Skin of body (tissue), 2 donors: ENCODE measurements around the gene EIF4E2. TPM values are rescaled to one million over a fixed set of nuclear protein-coding genes. Genes with fewer than 3 reads are reported as not detected.

Experiments
- DNase-seq: peaks from one replicate; lab custom pipeline; 2025; lab: John Stamatoyannopoulos, UW
- total RNA-seq: library from RNA; depleted of rRNA; stranded (reverse); fragments of >200 nt; gene quantifications from one replicate; pipeline ENCODE4 v1.2.3, GENCODE V29; 2014

The EIF4E2 gene
- 50.6 TPM for total RNA-seq

GRCh38 chr2:232550354-232551249, at the start of gene EIF4E2, which contains the start of gene TIGD1:
Gene EIF4E2, plus strand, starts transcription at chr2:232550689. Its CDS starts 36 bp downstream, at chr2:232550725.
Gene TIGD1, minus strand, starts transcription at chr2:232550557. Its CDS starts 675 bp downstream, at chr2:232549882.
- peak; percentile 92 for DNase-seq

DNA sequence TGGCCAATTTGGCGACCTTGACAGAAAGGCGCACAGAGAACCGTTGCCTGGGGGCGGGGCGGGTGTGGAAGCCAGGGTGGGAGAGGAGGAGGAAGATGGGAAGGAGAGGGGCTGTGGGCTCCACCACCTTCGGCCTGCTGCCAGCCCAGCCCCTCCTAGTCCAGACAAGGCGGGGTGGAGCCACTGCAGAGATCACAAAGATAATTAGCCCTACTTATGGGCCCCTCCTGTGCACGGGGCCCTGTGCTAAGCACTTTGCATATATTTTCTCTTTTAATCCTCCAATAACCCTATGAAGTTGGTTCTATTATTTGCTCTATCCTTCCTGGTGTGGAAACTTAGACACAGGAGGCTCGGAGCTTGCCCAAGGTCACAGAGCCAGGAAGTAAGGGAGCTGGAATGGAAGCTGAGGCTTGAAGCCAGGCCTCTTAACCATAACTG, 49.1 kb upstream of the EIF4E2 start:
- no peak for DNase-seq

DNA sequence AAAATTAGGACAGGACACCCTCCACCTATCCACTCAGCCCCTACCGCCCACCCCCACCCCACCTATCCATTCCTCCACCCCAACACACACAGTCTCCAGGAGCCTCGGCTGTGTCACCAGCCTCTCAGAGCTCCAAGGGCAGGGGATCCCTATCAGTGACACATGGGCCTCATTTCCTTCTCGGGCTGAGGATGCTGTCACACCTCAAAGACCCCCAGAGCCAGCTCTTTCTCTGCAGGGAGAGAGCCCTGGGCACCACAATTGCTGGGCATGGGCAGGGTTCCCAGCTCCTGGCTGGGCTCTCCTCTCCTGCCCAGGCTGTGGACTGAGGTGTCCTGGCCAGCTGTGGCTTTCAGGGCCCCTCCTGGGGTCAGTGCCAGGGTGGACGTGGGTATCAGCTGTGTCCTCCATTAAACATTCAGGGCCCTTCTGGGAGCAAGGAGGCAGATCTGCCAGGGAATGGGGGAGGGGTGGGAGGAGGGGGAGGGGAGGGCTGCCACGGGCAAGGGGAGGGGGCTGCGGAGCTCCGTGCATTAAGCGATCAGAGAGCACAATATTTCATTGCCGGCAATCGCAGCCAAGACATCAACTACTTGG, 48.6 kb upstream of the EIF4E2 start:
- DNase-seq, result no peak

DNA sequence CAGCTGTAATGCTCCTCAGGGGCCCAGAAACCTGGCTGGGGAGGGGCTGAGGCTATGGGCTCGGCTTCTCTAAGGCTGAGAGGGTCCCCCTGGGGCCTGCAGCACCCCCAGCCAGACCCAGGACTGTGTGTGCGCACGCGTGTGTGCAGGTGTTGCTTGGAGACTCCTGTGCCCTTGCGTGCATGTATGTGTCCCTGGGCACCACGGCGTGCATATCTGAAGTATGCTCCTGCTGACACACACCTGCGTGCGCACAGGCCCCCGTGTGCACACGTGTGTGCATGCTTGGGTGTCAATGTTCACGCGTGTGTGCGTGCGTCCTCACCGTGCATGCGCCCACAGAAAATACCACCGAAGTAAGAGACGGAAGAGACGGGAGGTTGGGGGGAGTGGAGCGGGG, 48.0 kb upstream of the EIF4E2 start:
- DNase-seq, result no peak

- no peak for DNase-seq
These were observed 47.3 kb upstream of the EIF4E2 start for GRCh38 chr2:232502911-232503808.

- no peak for DNase-seq
These were observed 46.6 kb upstream of the EIF4E2 start for GRCh38 chr2:232503809-232504323.

GRCh38 chr2:232504438-232504837, 46.1 kb upstream of the EIF4E2 start:
- DNase-seq, result no peak

- no peak for DNase-seq
These were observed 44.6 kb upstream of the EIF4E2 start for GRCh38 chr2:232505856-232506255.

DNA sequence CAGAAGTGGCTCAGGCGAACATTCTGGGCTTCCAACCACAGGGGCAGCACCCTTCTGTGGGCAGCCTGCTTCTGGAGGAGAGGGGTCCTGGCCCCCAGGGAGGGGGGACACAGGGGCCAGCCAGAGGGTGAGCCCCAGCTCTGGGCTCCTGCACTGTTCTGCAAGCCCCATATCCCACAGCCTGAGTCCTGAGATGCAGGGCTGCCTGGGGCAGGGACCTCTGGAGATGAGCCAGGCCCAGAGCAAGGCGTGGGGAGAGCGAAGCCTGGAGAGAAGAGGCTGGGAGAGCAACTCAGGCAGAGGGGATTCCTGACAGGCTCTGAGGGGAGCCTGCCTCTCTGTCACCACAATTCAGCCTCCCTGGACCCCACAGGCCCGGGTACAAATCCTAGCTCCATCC, 43.8 kb upstream of the EIF4E2 start:
- no peak for DNase-seq

DNA sequence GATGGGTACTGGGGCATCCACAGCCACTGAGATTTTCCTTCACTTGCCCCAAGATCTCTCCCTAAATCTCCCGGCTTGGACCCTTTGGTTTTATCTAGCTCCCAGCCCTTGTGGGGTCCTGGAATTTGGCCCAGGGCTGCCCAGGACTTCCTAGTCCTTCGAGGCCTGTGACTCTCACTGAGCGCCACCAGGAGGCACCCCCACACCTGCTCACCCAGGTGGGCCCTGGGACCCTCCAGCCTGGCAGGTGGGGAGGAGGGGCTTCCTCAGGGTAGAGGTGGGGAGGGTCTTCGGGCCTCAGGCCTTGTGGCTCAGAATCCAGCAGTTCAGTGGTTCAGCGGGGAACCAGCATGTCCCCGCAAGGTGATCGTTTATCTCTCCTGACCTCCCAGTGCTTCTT, 42.2 kb upstream of the EIF4E2 start:
- DNase-seq, result no peak

DNA sequence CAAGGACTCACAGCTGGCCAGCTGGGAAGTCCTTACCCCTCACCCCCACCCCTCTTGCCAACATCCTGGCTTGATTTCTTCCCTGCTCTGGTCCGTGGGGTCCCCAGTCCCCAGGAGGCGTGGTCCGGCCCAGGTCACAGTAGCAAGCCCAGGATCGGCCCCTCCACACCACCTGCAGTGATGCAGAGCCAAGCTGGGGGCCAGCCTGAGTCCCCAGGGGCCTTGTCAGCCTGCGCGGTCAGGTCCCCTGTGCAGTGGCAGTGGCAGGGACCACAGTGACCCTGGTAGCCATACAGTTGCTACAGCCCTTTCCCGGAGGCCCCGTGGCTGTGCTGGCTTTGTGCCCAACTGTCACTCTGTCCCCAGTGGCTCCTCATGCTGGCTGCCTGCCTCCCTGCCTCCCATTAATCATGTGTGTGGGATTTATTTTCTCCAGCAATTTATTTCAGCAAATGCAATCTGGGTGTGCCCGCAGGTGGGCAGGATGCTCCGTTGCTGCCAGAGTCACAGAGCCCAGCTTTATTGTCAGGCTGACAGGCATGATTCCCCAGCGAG, 39.1 kb upstream of the EIF4E2 start:
- no peak for DNase-seq

DNA sequence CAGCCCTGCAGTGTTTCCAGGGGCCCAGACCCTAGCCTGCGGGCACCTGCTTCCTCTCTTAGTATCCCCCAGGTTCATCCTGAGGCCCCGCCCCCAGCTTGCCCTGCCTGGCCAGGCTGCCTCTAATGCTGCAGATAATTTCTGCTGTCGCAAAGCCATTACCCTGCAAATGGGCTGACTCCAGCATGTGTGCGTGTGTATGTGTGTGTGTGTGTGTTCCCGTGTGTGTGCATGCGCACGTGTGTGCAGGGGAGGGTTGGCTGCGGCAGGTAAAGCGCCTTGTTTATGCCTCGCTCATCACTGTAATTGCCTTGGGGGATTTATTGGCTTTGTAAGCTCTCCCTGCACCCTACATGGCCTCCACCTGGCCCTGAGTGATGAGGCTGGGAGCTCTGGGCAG, 37.9 kb upstream of the EIF4E2 start:
- DNase-seq, result no peak

DNA sequence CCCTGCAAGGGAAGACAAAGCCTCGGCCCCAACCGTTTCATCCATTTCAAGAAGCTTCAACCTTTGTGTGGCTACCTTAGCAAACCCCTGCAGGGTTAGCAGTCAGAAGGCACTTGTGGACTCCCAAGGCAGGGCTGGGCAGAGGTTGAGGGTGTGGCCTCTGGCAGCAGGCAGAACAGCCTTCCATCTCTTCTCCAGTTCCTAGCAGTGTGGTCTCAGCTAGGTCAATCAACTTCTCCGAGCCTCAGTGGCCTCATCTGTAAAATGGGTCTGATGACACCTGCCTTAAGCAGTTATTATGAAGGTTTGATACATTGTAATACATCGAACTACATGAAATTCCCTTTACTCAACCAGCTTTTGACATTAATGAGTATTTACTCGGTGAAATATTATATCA, 37.1 kb upstream of the EIF4E2 start:
- DNase-seq, result no peak

DNA sequence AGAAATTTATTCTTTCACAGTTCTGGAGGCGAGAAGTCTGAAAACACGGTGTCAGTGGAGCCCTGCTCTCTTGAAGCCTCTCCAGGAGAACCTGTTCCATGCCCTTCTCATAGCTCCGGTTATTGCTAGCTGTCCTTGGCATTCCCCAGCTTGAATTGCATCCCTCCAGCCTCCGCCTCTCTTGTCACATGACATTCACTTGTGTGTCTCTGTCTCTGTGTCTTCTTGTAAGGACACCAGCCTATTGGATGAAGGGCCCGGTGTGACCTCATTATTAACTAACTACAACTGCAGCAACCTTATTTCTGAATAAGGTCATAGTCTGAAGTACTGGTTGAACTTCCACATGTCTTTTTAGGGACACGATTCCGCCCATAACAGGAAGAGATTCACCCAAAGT, 34.9 kb upstream of the EIF4E2 start:
- DNase-seq, result no peak

- DNase-seq, result no peak
These were observed 33.9 kb upstream of the EIF4E2 start for GRCh38 chr2:232516551-232516950.

DNA sequence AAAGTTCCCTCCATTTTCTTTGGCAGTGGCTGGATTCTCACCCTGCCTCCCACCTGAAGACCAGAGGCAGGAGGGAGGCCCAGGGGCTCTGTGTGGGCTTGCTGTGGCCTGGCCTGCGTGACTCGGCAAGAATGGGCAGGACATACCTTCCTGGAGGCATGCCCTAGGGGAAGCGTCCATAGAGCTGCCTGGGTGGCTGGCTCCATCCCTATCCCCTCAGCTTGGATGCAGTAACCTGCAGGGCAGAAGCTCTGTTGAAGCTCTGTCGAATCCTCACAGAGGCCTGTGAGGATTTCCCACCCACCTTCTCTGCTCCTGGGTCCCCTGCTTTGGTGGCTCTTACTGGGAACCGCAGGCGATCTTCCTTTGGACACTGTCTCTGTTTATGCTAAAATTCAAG, 31.6 kb upstream of the EIF4E2 start:
- DNase-seq, result no peak

DNA sequence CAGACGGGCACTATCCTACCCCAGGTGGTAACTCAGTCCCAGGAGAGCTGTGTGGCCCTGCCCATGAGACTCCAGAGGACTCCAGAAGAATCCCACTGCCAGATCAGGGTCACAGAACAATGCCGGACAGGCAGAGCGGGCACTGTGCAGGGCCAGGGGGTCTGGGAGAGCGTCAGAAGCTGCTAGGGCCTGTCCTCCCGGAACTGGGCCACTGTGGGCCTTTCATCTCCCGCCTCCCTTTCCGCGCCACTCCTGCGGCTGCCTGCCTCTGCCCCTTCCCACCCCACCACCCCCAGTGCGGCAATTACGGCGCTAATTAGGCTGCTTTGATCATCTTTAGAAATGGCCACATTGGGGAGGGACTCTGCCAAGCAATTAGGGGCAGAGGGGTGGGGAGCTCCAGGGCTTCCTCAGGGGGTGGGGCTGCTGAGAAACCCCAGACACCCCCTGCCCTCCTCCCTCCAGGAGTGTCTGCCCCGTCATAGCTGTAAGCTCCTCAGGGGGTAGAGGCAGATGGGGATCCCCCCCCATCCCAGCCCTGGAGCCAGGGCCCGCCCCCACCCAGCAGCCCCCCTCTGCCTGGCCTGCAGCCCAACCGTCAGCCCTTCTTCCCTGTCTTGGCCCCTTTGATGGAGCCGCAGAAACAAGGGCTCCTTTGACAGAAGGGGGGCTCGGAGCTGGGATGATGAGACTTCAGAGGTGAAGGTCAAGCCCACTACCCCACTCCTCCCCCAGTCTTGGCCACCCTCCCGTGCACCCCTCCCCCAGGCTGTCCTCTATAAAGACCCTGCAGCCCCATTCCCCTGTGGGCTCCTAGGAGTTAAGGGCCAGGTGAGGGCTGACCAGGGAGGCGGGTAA, 30.7 kb upstream of the EIF4E2 start, which contains the start of gene PRSS56:
Gene PRSS56 (plus strand): TSS at position 808 of the 858 bp plus-strand sequence. CDS start 211 bp downstream, outside the sequence.
- DNase-seq, result no peak

- no peak for DNase-seq
These were observed 30.0 kb upstream of the EIF4E2 start for GRCh38 chr2:232520489-232520888.

GRCh38 chr2:232521098-232521497, 29.4 kb upstream of the EIF4E2 start:
- DNase-seq, result no peak
